ENCODE data around the gene MAPK1IP1L.

MAPK1IP1L gene

DNA sequence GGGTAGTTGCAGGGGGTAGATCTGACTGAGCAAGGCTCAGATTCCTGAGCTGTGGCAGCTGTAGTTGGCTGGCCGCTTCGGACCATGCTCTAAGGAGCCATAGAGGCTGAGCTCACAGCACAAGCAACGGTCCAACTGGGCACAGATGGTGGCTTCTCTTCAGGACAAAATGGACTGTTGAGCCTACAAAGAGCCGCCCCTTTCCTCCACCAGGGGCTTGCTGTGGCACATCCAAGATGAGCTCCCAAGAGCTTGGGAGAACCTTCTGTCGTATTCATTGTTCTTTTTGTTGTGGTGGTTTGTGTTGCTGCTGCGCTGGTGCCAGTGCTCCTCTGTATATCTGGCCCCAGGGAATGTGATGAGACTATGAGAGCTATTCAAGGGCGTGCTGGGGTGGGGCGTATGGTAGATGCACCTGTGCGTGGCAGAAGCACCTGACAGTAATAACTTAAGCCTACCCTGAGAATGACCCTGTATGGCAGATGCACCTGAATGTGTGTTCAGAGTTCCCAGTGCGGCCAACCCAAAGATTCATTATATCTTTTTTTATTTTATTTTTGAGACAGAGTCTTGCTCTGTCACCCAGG lies 59.8 kb downstream of the MAPK1IP1L start:
- Histone ChIP-seq H3K27me3 (ENCODE audit: insufficient read depth, poor library complexity, severe bottlenecking) (no peaks in the 10 kb centered on the region), H3K27ac (replicated peaks) (no peak overlapping the region), H3K4me3 (replicated peaks; ENCODE audit: insufficient read depth, low read length) (no peak overlapping the region)
- DNase-seq (ENCODE audit: low read depth in 1 of 2, low spot score in 1 of 2), result no peak
- TF ChIP-seq SPI1 (IDR thresholded peaks at IDR 0.05; ENCODE audit: borderline replicate concordance, low read depth), result no peak
- TF ChIP-seq POLR2AphosphoS5 (IDR thresholded peaks at IDR 0.05; ENCODE audit: low read depth), result no peak
- TF ChIP-seq, protein P1, sequence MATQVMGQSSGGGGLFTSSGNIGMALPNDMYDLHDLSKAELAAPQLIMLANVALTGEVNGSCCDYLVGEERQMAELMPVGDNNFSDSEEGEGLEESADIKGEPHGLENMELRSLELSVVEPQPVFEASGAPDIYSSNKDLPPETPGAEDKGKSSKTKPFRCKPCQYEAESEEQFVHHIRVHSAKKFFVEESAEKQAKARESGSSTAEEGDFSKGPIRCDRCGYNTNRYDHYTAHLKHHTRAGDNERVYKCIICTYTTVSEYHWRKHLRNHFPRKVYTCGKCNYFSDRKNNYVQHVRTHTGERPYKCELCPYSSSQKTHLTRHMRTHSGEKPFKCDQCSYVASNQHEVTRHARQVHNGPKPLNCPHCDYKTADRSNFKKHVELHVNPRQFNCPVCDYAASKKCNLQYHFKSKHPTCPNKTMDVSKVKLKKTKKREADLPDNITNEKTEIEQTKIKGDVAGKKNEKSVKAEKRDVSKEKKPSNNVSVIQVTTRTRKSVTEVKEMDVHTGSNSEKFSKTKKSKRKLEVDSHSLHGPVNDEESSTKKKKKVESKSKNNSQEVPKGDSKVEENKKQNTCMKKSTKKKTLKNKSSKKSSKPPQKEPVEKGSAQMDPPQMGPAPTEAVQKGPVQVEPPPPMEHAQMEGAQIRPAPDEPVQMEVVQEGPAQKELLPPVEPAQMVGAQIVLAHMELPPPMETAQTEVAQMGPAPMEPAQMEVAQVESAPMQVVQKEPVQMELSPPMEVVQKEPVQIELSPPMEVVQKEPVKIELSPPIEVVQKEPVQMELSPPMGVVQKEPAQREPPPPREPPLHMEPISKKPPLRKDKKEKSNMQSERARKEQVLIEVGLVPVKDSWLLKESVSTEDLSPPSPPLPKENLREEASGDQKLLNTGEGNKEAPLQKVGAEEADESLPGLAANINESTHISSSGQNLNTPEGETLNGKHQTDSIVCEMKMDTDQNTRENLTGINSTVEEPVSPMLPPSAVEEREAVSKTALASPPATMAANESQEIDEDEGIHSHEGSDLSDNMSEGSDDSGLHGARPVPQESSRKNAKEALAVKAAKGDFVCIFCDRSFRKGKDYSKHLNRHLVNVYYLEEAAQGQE (IDR thresholded peaks at IDR 0.05; ENCODE audit: insufficient replicate concordance, low read depth), result no peak
- no peak for TF ChIP-seq GABPA (IDR thresholded peaks at IDR 0.05; ENCODE audit: low read depth)
- TF ChIP-seq, protein P2, sequence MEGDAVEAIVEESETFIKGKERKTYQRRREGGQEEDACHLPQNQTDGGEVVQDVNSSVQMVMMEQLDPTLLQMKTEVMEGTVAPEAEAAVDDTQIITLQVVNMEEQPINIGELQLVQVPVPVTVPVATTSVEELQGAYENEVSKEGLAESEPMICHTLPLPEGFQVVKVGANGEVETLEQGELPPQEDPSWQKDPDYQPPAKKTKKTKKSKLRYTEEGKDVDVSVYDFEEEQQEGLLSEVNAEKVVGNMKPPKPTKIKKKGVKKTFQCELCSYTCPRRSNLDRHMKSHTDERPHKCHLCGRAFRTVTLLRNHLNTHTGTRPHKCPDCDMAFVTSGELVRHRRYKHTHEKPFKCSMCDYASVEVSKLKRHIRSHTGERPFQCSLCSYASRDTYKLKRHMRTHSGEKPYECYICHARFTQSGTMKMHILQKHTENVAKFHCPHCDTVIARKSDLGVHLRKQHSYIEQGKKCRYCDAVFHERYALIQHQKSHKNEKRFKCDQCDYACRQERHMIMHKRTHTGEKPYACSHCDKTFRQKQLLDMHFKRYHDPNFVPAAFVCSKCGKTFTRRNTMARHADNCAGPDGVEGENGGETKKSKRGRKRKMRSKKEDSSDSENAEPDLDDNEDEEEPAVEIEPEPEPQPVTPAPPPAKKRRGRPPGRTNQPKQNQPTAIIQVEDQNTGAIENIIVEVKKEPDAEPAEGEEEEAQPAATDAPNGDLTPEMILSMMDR (IDR thresholded peaks at IDR 0.05; ENCODE audit: insufficient read depth, low read length), result no peak

DNA sequence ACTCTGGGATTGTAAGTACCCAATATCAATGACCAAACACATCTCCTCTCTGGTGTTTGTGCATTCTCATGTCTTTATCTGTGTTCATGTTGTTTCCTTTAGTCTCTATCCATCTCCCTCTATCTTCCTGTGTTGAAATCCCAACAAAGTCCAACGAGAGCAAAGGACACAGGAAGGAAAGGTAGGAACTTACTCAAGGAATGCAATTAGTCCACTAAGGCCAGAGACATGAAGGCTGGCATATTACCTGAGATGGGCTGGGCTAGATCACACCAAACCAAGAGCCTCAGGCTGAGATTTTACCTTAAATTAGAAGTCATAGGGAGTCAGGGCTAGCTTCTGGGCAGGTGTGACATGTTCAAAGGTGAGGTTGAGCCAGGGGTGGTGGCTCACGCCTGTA lies 63.3 kb downstream of the MAPK1IP1L start:
- no peak for DNase-seq (ENCODE audit: low read depth in 1 of 2, low spot score in 1 of 2)
- Histone ChIP-seq H3K4me3 (replicated peaks; ENCODE audit: insufficient read depth, low read length) (no peak overlapping the region), H3K27ac (replicated peaks) (no peak overlapping the region), H3K27me3 (ENCODE audit: insufficient read depth, poor library complexity, severe bottlenecking) (no peaks in the 10 kb centered on the region)
- TF ChIP-seq SPI1 (IDR thresholded peaks at IDR 0.05; ENCODE audit: borderline replicate concordance, low read depth) (no peak), GABPA (IDR thresholded peaks at IDR 0.05; ENCODE audit: low read depth) (no peak), POLR2AphosphoS5 (IDR thresholded peaks at IDR 0.05; ENCODE audit: low read depth) (no peak)
- TF ChIP-seq, protein P1 (IDR thresholded peaks at IDR 0.05; ENCODE audit: insufficient replicate concordance, low read depth), result no peak
- TF ChIP-seq, protein P2 (IDR thresholded peaks at IDR 0.05; ENCODE audit: insufficient read depth, low read length), result no peak

DNA sequence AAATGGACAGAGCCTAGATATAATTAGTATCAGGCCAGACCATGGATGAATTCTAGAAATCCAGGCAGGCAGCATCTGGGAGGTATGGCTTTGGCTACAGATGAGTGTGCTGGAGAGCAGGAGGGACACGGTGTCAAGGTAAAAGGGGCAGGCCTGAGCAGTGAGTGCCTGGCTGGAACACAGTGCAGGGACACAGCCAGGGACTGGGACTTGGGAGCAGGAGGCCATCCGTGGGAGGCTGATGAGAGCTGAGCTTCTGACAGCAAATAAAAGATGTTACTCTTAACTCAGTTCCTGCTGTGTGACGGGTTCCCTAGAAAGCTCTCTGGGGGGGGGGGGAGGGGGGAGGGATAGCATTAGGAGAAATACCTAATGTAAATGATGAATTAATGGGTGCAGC lies 64.0 kb downstream of the MAPK1IP1L start:
- no peak for DNase-seq (ENCODE audit: low read depth in 1 of 2, low spot score in 1 of 2)
- Histone ChIP-seq H3K4me3 (replicated peaks; ENCODE audit: insufficient read depth, low read length) (no peak overlapping the region), H3K27ac (replicated peaks) (no peak overlapping the region), H3K27me3 (ENCODE audit: insufficient read depth, poor library complexity, severe bottlenecking) (no peaks in the 10 kb centered on the region)
- TF ChIP-seq POLR2AphosphoS5 (IDR thresholded peaks at IDR 0.05; ENCODE audit: low read depth), result no peak
- TF ChIP-seq, protein P1 (IDR thresholded peaks at IDR 0.05; ENCODE audit: insufficient replicate concordance, low read depth), result no peak
- no peak for TF ChIP-seq GABPA (IDR thresholded peaks at IDR 0.05; ENCODE audit: low read depth)
- no peak for TF ChIP-seq SPI1 (IDR thresholded peaks at IDR 0.05; ENCODE audit: borderline replicate concordance, low read depth)
- TF ChIP-seq, protein P2 (IDR thresholded peaks at IDR 0.05; ENCODE audit: insufficient read depth, low read length), result no peak
